Hematopoietic multipotent progenitor cell treated with erythropoietin and hydrocortisone succinate and interleukin-3 and kit ligand, for 17 days (in vitro differentiated cells): Measurements from ENCODE around the gene NBEAL2.

Source experiments
- DNase-seq: peaks from one replicate; pipeline ENCODE4 v3.0.0-alpha.2; 2015; ENCODE audit warnings: low spot score

NBEAL2 gene

GRCh38 chr3:46986782-46987310 is 7.4 kb downstream of the NBEAL2 start:
- DNase-seq = no peak

GRCh38 chr3:46987319-46987742 is 7.9 kb downstream of the NBEAL2 start:
- peak; percentile 39 for DNase-seq

- DNase-seq = peak; percentile 61
These were observed 8.4 kb downstream of the NBEAL2 start for GRCh38 chr3:46987743-46988401.

GRCh38 chr3:46988616-46989015 is 9.2 kb downstream of the NBEAL2 start:
- no peak for DNase-seq

- no peak for DNase-seq
These were observed 9.8 kb downstream of the NBEAL2 start for GRCh38 chr3:46989146-46989810.

GRCh38 chr3:46990573-46991374 is 11.3 kb downstream of the NBEAL2 start:
- no peak for DNase-seq

GRCh38 chr3:46991406-46992165 is 12.1 kb downstream of the NBEAL2 start:
- no peak for DNase-seq

GRCh38 chr3:46992231-46992630 is 12.8 kb downstream of the NBEAL2 start:
- DNase-seq = no peak

- no peak for DNase-seq
These were observed 13.8 kb downstream of the NBEAL2 start for GRCh38 chr3:46993292-46993691.

- no peak for DNase-seq
These were observed 14.5 kb downstream of the NBEAL2 start for GRCh38 chr3:46993986-46994385.

- DNase-seq = no peak
These were observed 15.6 kb downstream of the NBEAL2 start for GRCh38 chr3:46994801-46995731.

- no peak for DNase-seq
These were observed 16.6 kb downstream of the NBEAL2 start for GRCh38 chr3:46995901-46996562.

GRCh38 chr3:46996689-46997452 is 17.4 kb downstream of the NBEAL2 start:
- DNase-seq = no peak

GRCh38 chr3:46997453-46998091 is 18.1 kb downstream of the NBEAL2 start:
- no peak for DNase-seq

- peak; percentile 76 for DNase-seq
These were observed 18.8 kb downstream of the NBEAL2 start for GRCh38 chr3:46998121-46998851.

- no peak for DNase-seq
These were observed 19.5 kb downstream of the NBEAL2 start for GRCh38 chr3:46998852-46999515.

GRCh38 chr3:46999516-47000197 is 20.2 kb downstream of the NBEAL2 start:
- no peak for DNase-seq
